ENCODE data around the gene CILP2.

CILP2 gene

GRCh38 chr19:19544257-19544953 lies 6.3 kb downstream of the CILP2 start:
- Histone ChIP-seq H4K20me1 (ENCODE audit: insufficient read depth, low read length, poor library complexity, severe bottlenecking) (no peaks in the 10 kb centered on the region), H3K9ac (ENCODE audit: low read depth, low read length, poor library complexity, severe bottlenecking) (no peak overlapping the region), H3K9me2 (replicated peaks; ENCODE audit: low read depth, low read length) (no peaks in the 10 kb centered on the region), H3K27me3 (ENCODE audit: insufficient read depth, low read length, poor library complexity, severe bottlenecking) (no peaks in the 10 kb centered on the region), H3K4me2 (ENCODE audit: low read depth, low read length, poor library complexity, severe bottlenecking) (no peak overlapping the region), H3K79me2 (ENCODE audit: insufficient read depth, low read length) (no peaks in the 10 kb centered on the region), H3K9me3 (ENCODE audit: insufficient read depth, low read depth, low read length) (no peaks in the 10 kb centered on the region), H3K4me3 (ENCODE audit: low read length, poor library complexity, severe bottlenecking) (no peak overlapping the region), H3K4me1 (ENCODE audit: insufficient read depth, low read length, poor library complexity, severe bottlenecking) (no peaks in the 10 kb centered on the region), H3F3A (ENCODE audit: low read depth) (no peaks in the 10 kb centered on the region), H2AFZ (ENCODE audit: low read length) (no peak overlapping the region), H3K36me3 (ENCODE audit: insufficient read depth, low read length) (no peaks in the 10 kb centered on the region)
- TF ChIP-seq, protein P1, sequence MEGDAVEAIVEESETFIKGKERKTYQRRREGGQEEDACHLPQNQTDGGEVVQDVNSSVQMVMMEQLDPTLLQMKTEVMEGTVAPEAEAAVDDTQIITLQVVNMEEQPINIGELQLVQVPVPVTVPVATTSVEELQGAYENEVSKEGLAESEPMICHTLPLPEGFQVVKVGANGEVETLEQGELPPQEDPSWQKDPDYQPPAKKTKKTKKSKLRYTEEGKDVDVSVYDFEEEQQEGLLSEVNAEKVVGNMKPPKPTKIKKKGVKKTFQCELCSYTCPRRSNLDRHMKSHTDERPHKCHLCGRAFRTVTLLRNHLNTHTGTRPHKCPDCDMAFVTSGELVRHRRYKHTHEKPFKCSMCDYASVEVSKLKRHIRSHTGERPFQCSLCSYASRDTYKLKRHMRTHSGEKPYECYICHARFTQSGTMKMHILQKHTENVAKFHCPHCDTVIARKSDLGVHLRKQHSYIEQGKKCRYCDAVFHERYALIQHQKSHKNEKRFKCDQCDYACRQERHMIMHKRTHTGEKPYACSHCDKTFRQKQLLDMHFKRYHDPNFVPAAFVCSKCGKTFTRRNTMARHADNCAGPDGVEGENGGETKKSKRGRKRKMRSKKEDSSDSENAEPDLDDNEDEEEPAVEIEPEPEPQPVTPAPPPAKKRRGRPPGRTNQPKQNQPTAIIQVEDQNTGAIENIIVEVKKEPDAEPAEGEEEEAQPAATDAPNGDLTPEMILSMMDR (conservative IDR thresholded peaks at IDR 0.05; ENCODE audit: low read length): no peak
- no peak for TF ChIP-seq EZH2phosphoT487 (IDR thresholded peaks at IDR 0.05; ENCODE audit: borderline replicate concordance)

- H3K4me1 ChIP-seq (ENCODE audit: insufficient read depth, low read length, poor library complexity, severe bottlenecking): no peaks in the 10 kb centered on the region
- H3F3A ChIP-seq (ENCODE audit: low read depth): no peaks in the 10 kb centered on the region
- H3K4me2 ChIP-seq (ENCODE audit: low read depth, low read length, poor library complexity, severe bottlenecking): no peak overlapping the region
- no peak for TF ChIP-seq EZH2phosphoT487 (IDR thresholded peaks at IDR 0.05; ENCODE audit: borderline replicate concordance)
- TF ChIP-seq, protein P1 (conservative IDR thresholded peaks at IDR 0.05; ENCODE audit: low read length): no peak
- no peaks in the 10 kb centered on the region for H3K9me2 ChIP-seq (replicated peaks; ENCODE audit: low read depth, low read length)
- no peaks in the 10 kb centered on the region for H3K9me3 ChIP-seq (ENCODE audit: insufficient read depth, low read depth, low read length)
- no peak overlapping the region for H3K9ac ChIP-seq (ENCODE audit: low read depth, low read length, poor library complexity, severe bottlenecking)
- no peaks in the 10 kb centered on the region for H3K27me3 ChIP-seq (ENCODE audit: insufficient read depth, low read length, poor library complexity, severe bottlenecking)
- no peak overlapping the region for H2AFZ ChIP-seq (ENCODE audit: low read length)
- no peaks in the 10 kb centered on the region for H3K36me3 ChIP-seq (ENCODE audit: insufficient read depth, low read length)
- no peaks in the 10 kb centered on the region for H3K79me2 ChIP-seq (ENCODE audit: insufficient read depth, low read length)
- no peak overlapping the region for H3K4me3 ChIP-seq (ENCODE audit: low read length, poor library complexity, severe bottlenecking)
- no peaks in the 10 kb centered on the region for H4K20me1 ChIP-seq (ENCODE audit: insufficient read depth, low read length, poor library complexity, severe bottlenecking)
These were observed 7.0 kb downstream of the CILP2 start for GRCh38 chr19:19544954-19545591.

- Histone ChIP-seq H3K4me1 (ENCODE audit: insufficient read depth, low read length, poor library complexity, severe bottlenecking) (no peaks in the 10 kb centered on the region), H3K4me2 (ENCODE audit: low read depth, low read length, poor library complexity, severe bottlenecking) (no peak overlapping the region), H3K27me3 (ENCODE audit: insufficient read depth, low read length, poor library complexity, severe bottlenecking) (no peaks in the 10 kb centered on the region), H3K9me3 (ENCODE audit: insufficient read depth, low read depth, low read length) (no peaks in the 10 kb centered on the region), H3F3A (ENCODE audit: low read depth) (no peaks in the 10 kb centered on the region), H4K20me1 (ENCODE audit: insufficient read depth, low read length, poor library complexity, severe bottlenecking) (no peaks in the 10 kb centered on the region), H2AFZ (ENCODE audit: low read length) (no peak overlapping the region), H3K9me2 (replicated peaks; ENCODE audit: low read depth, low read length) (no peaks in the 10 kb centered on the region), H3K79me2 (ENCODE audit: insufficient read depth, low read length) (no peaks in the 10 kb centered on the region), H3K4me3 (ENCODE audit: low read length, poor library complexity, severe bottlenecking) (no peak overlapping the region), H3K9ac (ENCODE audit: low read depth, low read length, poor library complexity, severe bottlenecking) (no peak overlapping the region), H3K36me3 (ENCODE audit: insufficient read depth, low read length) (no peaks in the 10 kb centered on the region)
- no peak for TF ChIP-seq EZH2phosphoT487 (IDR thresholded peaks at IDR 0.05; ENCODE audit: borderline replicate concordance)
- TF ChIP-seq, protein P1 (conservative IDR thresholded peaks at IDR 0.05; ENCODE audit: low read length): no peak
These were observed 7.6 kb downstream of the CILP2 start for GRCh38 chr19:19545707-19546106.
